AG04449 (cell line): Measurements from ENCODE around the gene CEL.

Source experiments
- CTCF ChIA-PET: fragments of 350-600 bp; formaldehyde crosslinking; extraction: SDS; loops from one replicate; lab custom pipeline; 2021; ENCODE audit warnings: antibody characterized with exemption; lab: Yijun Ruan, JAX
- POLR2A ChIA-PET: fragments of 400-600, 350-600 bp; formaldehyde crosslinking; extraction: SDS; loops from one replicate; lab custom pipeline; 2020; ENCODE audit warnings: antibody characterized with exemption, inconsistent platforms; lab: Yijun Ruan, JAX
- DNase-seq: peaks from one replicate; pipeline ENCODE4 v3.0.0-alpha.2; 2010; ENCODE audit warnings: low read depth, low spot score
- H3K4me3 ChIP-seq: 2 replicates; pipeline ENCODE4 v1.5.1; 2011; ENCODE audit warnings: low read depth, mild to moderate bottlenecking, control low read depth, low read length
- CTCF ChIP-seq: IDR thresholded peaks from one replicate; pipeline ENCODE4 v1.5.1; 2011; ENCODE audit warnings: mild to moderate bottlenecking, moderate library complexity, low read length, control low read depth, inconsistent platforms; ENCODE audit not compliant: insufficient read depth; ENCODE audit errors: missing control alignments

CEL gene

GRCh38 chr9:133119846-133120500 is 58.2 kb downstream of the CEL start:
- no peak for TF ChIP-seq CTCF
- ChIA-PET CTCF (interaction anchor here (0.8 to 30.1 kb wide), 5 partner anchors 9 to 79 kb away, joined by 3 to 739 read pairs (median 10); no protein-coding TSS in a partner anchor), POLR2A (interaction anchor here (1.0 kb wide), 1 partner anchor 14 kb away, joined by 3 read pairs; no protein-coding TSS in a partner anchor)
- peak overlapping the region; percentile 67 for H3K4me3 ChIP-seq
- DNase-seq: no peak

- CTCF ChIA-PET: interaction anchor here (11.0 to 30.1 kb wide), 2 partner anchors 15 to 29 kb away, joined by 139 to 739 read pairs; no protein-coding TSS in a partner anchor
- no peak for DNase-seq
- POLR2A ChIA-PET: no interaction called here
Observed at GRCh38 chr9:133120501-133121197, 58.9 kb downstream of the CEL start.

More at GRCh38 chr9:133120501-133121197, 58.9 kb downstream of the CEL start:
- no peak for TF ChIP-seq CTCF
- peak overlapping the region; percentile 67 for H3K4me3 ChIP-seq
